Thoracic aorta (tissue), 2 donors: Measurements from ENCODE around the gene UBR3. TPM values are rescaled to one million over a fixed set of nuclear protein-coding genes. Genes with fewer than 3 reads are reported as not detected.

Experiments used
- ATAC-seq: fragments of 150-250 bp; one replicate; pipeline ENCODE4 v1.8.0; 2017; ENCODE audit warnings: low read depth; ENCODE audit not compliant: insufficient number of reproducible peaks, low FRiP score
- DNase-seq: peaks from one replicate; pipeline ENCODE4 v3.0.0-alpha.2; 2020; ENCODE audit warnings: low spot score
- H3K27ac ChIP-seq, 2 donors: fragments of 200-600 bp; sonication (generic); 1 replicate in 1 of 2; 2 replicates in 1 of 2; pipeline ENCODE4 v1.5.1; 2016; ENCODE audit warnings: mild to moderate bottlenecking in 2 of 2, moderate library complexity in 2 of 2
- H3K27me3 ChIP-seq: fragments of 200-600 bp; sonication (generic); replicated peaks from 2 replicates; pipeline ENCODE4 v1.6.0; 2016; ENCODE audit warnings: mild to moderate bottlenecking; ENCODE audit not compliant: insufficient read depth
- H3K36me3 ChIP-seq: fragments of 200-600 bp; sonication (generic); one replicate; pipeline ENCODE4 v1.5.1; 2016
- H3K4me1 ChIP-seq, 2 donors: fragments of 200-600 bp; sonication (generic); 1 replicate in 1 of 2; 2 replicates in 1 of 2; pipeline versions ENCODE4 v1.5.1 to v1.6.0; 2016; ENCODE audit warnings: low read depth in 2 of 2, mild to moderate bottlenecking in 1 of 2; ENCODE audit not compliant: control insufficient read depth in 1 of 2
- H3K4me3 ChIP-seq: fragments of 200-600 bp; sonication (generic); 2 replicates; pipeline ENCODE4 v1.5.1; 2016; ENCODE audit warnings: mild to moderate bottlenecking
- H3K9me3 ChIP-seq: fragments of 200-600 bp; sonication (generic); 2 replicates; pipeline ENCODE4 v1.5.1; 2016
- total RNA-seq, 2 donors: library from RNA; depleted of rRNA; stranded (reverse); fragments of >200 nt; gene quantifications; one replicate each; pipeline versions ENCODE4 v1.1.0 to v1.2.3, GENCODE V29; 2016
- TF ChIP-seq, protein P1 (sequence below): fragments of 200-600 bp; sonication (generic); IDR thresholded peaks from one replicate; pipeline ENCODE4 v1.5.1; 2019; ENCODE audit warnings: antibody characterized with exemption

Gene UBR3
- total RNA-seq, 2 donors from 2014 or later: 62.1 to 98.6 TPM

DNA sequence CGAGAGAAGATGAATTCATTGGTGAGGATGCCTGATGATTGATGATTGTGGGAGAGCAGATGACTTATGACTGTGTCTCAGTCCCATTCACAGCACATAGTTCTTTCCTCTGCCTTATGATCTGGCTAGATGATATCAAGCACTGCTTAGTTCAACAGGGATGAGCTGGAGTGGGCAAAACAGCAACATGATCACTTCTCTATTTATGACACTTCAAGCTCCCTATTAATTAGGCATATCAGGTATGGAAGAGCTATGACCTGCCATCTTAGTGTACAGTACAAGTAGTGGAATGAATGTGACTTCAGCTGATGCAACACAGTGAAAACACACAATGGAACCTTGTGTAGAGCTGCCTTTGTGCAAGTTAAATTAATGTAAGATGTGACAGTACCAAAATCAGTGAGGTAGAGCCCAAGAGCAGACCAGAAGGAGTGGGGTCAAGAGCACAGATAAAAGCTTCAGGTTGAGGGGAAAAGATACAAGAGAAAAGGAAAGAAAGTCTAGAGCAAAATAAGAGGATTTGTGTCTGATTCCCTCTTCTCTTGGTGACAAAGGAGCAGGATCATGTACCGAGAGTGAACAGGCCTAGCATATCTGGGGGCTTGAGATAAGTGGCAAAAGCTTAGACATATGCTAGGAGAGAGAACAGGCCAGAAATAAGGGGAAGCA, 257.7 kb downstream of the UBR3 start:
- TF ChIP-seq, protein P1, sequence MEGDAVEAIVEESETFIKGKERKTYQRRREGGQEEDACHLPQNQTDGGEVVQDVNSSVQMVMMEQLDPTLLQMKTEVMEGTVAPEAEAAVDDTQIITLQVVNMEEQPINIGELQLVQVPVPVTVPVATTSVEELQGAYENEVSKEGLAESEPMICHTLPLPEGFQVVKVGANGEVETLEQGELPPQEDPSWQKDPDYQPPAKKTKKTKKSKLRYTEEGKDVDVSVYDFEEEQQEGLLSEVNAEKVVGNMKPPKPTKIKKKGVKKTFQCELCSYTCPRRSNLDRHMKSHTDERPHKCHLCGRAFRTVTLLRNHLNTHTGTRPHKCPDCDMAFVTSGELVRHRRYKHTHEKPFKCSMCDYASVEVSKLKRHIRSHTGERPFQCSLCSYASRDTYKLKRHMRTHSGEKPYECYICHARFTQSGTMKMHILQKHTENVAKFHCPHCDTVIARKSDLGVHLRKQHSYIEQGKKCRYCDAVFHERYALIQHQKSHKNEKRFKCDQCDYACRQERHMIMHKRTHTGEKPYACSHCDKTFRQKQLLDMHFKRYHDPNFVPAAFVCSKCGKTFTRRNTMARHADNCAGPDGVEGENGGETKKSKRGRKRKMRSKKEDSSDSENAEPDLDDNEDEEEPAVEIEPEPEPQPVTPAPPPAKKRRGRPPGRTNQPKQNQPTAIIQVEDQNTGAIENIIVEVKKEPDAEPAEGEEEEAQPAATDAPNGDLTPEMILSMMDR: no peak
- ATAC-seq: no peak
- Histone ChIP-seq H3K27ac (no peak overlapping the region), H3K27me3 (no peaks in the 10 kb centered on the region), H3K4me3 (no peak overlapping the region), H3K9me3 (no peaks in the 10 kb centered on the region), H3K36me3 (peaks cover 10% of the 10 kb centered on the region), H3K4me1 (no peaks in the 10 kb centered on the region)
- DNase-seq: no peak

DNA sequence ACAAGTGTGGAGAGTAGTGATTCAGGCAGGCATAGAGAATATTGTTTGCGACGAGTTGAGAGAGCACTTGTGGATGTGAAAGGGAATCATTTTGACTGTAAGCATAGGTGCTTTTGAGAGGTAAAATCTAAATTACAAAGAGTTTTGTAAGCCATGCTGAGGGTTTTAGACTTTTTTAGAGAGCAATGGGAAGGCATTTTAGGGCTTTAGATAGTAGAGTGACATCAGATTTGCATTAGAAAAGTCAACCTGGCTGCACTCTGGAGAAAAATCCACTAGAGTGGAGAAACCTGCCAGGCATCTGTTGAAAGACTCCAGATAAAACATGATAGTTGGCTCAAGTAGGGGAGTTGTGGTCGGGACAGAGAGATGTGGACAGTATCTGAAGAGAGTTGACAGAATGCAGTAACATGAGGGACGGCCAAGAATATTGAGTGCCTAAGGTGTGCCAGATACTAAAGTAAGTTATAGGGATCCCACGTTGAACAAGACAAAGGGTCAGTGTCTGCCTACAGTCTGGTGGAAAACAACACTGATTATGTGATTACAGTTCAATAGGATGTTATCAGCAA, 258.9 kb downstream of the UBR3 start:
- no peak for ATAC-seq
- H3K9me3 ChIP-seq: no peaks in the 10 kb centered on the region

DNA sequence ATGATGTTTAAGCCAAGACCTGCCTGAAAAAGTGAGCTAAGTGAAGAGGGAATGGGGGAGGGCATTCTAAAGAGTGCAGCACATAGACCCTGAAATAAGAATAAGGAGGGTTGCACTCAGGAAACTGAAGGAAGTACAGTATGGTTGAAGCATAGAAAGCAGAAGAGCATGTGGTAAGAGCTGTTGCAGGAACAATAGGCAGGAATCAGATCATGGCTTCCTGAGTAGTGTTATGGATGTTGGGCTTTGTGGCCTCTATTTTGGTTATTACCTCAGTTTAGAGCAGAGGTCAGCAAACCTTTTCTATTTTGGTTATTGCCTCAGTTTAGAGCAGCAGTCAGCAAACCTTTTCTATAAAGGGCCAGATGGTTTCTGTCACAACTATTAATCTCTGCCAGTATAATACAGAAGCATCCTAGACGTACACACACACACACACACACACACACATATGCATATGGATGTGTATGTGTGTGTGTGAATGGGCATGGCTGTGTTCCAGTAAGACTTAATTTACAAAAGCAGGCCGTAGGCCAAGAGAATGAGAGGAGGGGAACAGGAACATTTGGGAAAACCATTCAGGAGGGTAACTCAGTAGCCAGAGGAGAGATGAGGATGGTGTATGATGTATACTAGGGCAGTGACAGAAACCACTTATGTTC, 259.6 kb downstream of the UBR3 start:
- no peak overlapping the region for H3K4me3 ChIP-seq
- ATAC-seq: no peak
- no peak for DNase-seq
- TF ChIP-seq, protein P1: no peak
- H3K9me3 ChIP-seq: no peaks in the 10 kb centered on the region
- no peaks in the 10 kb centered on the region for H3K27me3 ChIP-seq
- H3K4me1 ChIP-seq: no peaks in the 10 kb centered on the region
- peaks cover 3% of the 10 kb centered on the region for H3K36me3 ChIP-seq
- H3K27ac ChIP-seq: no peak overlapping the region

More for the DNA sequence above, 258.9 kb downstream of the UBR3 start:
- Histone ChIP-seq H3K27me3 (no peaks in the 10 kb centered on the region), H3K27ac (no peak overlapping the region), H3K4me1 (no peaks in the 10 kb centered on the region), H3K4me3 (no peak overlapping the region), H3K36me3 (peaks cover 3% of the 10 kb centered on the region)
- TF ChIP-seq, protein P1: no peak
- no peak for DNase-seq

GRCh38 chr2:170087413-170087793, 260.1 kb downstream of the UBR3 start:
- H3K4me3 ChIP-seq: no peak overlapping the region
- TF ChIP-seq, protein P1: no peak
- H3K36me3 ChIP-seq: peaks cover 3% of the 10 kb centered on the region
- ATAC-seq (no peak), DNase-seq (no peak)
- no peaks in the 10 kb centered on the region for H3K4me1 ChIP-seq
- no peak overlapping the region for H3K27ac ChIP-seq
- no peaks in the 10 kb centered on the region for H3K9me3 ChIP-seq
- H3K27me3 ChIP-seq: no peaks in the 10 kb centered on the region

GRCh38 chr2:170088776-170089175, 261.5 kb downstream of the UBR3 start:
- Histone ChIP-seq H3K9me3 (no peaks in the 10 kb centered on the region), H3K27ac (no peak overlapping the region), H3K27me3 (no peaks in the 10 kb centered on the region), H3K4me3 (no peak overlapping the region), H3K36me3 (no peaks in the 10 kb centered on the region), H3K4me1 (no peaks in the 10 kb centered on the region)
- ATAC-seq: no peak
- no peak for DNase-seq
- TF ChIP-seq, protein P1: no peak
